IPS DF 19.7 (cell line): ENCODE measurements around the gene EPHB4.
A peak's percentile ranks its signal among the peaks of the same experiment; 100 is the strongest.
"Not testable (repeated sequence)": the region's sequence is repeated elsewhere in the genome, so short reads cannot be mapped to it uniquely, and the experiment has no call there.

Experiments used
- DNase-seq: peaks from one replicate; pipeline ENCODE4 v3.0.0-alpha.2; 2013; ENCODE audit warnings: low read depth, low spot score

EPHB4 gene

DNA sequence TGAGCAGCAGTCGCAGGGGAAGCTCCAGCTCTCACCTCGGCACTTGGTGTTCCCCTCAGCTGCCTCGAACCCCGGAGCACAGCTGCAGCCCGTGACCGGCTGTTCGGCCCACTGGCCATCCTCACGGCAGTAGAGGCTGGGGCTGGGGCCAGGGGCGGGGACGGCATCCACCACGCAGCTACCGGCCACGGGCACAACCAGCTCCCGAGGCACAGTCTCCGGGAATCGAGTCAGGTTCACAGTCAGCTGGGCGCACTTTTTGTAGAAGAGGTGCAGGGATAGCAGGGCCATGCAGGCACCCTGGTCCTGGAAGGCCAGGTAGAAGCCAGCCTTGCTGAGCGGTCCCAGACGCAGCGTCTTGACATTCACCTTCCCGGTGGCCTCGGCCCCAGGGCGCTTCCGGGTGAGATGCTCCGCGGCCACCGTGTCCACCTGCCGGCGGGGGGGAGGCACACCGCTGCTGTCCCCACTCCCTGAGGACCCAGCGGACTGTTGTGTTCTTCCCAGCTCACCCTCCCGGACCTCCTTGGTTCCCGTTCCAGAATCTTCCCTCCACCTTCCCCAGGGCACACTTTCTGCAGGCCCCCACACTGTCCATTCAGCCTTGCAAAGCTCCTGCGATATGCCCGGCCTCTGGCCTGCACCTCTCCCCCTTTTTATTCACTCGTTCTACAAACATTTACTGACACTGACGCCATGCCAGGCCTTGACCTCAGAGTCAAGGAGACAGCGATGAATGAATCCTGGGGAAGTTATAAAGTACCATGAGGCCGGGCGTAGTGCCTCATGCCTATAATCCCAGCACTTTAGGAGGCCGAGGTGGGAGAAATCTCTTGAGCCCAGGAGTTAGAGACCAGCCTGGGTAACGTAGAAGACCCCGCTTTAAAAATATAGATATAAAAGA, 4.8 kb downstream of the EPHB4 start:
- no peak for DNase-seq

DNA sequence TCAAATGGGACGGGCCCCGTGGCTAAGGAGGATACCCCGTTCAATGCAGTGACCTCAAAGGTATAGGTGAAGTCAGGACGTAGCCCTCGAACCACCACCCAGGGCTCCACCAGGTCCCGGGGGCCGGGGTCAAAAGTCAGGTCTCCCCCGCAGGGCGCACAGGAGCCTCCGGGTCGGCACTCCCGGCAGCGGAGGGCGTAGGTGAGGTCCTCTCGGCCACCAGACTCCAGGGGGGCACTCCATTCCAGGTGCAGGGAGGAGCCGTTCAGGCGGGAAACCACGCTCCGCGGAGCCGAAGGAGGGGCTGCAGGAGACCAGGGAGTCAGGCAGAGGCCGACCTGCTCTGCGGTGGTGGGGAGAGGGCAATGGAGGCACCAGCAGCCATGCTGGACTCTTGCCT, 7.7 kb downstream of the EPHB4 start:
- DNase-seq, result no peak

DNA sequence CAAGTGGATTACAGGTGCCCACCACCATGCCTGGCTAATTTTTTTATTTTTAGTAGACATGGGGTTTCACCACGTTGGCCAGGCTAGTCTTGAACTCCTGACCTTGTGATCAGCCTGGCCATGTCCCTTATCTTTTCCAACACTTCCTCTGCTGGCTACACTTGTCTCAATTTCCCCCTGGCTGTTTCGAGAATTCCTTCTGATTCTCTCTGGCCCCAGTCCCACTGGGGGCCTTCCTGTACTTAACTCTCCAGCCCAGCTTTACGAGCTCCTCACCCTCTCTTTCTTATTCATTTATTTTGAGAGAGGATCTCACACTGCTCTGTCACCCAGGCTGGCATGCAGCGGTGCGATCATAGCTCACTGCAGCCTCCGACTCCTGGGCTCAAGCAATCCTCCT, 8.5 kb downstream of the EPHB4 start:
- no peak for DNase-seq

DNA sequence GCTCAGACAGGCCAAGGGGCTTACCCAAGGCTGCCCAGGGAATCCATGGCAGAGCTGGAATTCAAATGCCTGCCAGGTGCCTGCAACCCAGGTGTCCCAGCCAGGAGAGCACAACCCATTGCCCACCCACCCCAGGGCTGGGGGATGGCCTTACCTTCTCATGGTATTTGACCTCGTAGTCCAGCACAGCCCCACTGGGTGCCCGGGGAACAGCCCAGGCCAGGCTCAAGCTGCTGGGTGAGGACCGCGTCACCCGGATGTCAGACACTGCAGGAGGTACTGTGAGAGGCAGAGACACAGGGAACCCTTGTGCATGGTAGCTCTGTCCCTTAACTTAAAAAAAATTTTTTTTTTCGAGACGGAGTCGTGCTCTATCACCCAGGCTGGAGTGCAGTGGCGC, 9.0 kb downstream of the EPHB4 start:
- DNase-seq, result no peak

DNA sequence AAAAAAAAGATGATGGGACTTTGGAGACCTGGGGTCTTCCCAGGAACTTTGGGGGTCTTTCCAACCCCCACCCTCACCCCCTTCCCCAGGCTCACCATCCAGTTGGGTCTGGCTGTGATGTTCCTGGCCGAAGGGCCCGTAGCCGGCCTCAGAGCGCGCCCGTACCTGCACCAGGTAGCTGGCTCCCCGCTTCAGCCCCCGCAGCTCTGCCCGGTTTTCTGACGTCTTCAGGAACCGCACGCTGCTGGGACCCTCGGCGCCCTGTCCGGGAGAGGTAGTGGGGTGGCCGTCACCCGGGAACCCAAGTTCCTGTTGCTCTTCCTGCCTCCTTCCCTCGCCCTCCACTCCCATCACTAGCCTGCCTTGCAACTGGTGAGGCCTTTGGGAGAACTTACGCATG, 10.2 kb downstream of the EPHB4 start:
- DNase-seq, result no peak

DNA sequence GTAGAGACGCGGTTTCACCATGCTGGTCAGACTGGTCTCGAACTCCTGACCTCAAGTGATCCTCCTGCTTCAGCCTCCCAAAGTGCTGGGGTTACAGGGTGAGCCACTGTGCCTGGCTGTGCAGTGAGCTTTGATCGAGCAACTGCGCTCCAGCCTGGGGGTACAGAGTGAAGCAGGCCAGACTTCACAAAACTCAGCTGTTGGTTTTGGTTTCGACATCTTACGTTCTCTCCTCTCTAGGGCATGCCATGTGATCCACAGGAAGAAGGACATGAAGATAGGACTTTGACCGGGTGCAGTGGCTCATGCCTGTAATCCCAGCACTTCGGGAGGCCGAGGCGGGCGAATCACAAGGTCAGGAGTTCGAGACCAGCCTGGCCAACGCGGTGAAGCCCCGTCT, 10.8 kb downstream of the EPHB4 start:
- DNase-seq, result not testable (repeated sequence)

DNA sequence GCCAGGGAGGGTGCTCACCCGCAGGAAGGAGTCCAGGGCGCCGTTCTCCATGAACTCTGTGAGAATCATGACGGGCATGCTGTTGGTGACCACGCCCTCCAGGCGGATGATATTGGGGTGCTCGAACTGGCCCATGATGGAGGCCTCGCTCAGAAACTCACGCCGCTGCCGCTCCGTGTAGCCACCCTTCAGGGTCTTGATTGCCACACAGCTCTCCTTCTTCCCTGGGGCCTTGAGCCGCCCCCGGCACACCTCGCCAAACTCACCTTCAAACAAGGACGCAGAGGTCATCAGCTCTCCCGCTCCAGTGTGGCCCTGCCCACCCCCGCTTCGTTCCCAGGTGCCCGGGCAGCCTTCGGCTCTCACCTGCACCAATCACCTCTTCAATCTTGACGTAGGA, 14.6 kb downstream of the EPHB4 start:
- DNase-seq, result no peak

DNA sequence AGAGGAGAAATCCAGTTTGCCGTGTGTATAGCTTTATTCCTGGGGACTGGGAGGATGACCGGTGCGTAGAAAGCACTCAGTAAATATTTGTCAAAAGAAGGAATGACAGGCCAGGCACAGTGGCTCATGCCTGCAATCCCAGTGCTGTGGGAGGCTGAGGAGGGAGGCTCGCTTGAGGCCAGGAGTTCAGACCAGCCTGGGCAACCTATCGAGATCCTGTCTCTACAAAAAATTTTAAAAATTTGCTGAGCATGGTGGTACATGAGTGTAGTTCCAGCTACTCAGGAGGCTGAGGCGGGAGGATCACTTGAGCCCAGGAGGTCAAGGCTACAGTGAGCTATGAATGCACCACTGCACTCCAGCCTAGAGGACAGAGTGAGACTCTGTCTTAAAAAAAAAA, 15.8 kb downstream of the EPHB4 start:
- no peak for DNase-seq

DNA sequence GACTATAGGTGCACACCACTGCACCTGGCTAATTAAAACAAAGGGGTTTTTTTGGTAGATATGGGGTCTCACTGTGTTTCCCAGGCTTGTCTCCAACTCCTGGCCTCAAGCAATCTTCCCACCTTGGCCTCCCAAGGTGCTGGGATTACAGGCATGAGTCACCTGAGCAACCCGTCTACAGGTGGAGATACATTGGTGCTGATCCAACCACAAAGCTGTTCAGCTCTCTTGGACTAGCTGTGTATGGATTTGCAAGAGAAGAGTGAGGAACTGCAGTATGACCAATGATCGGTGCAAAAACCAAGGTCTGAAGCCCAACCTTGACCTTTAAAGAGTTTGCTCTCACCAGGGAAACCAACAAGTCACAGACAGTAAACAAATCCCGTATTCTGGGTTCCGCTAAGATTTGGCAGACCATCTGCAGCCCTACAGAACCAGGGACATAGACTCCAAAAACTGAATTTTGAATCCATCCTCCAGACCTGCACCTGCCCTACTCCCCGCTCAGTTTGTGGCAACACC, 18.9 kb downstream of the EPHB4 start:
- no peak for DNase-seq

DNA sequence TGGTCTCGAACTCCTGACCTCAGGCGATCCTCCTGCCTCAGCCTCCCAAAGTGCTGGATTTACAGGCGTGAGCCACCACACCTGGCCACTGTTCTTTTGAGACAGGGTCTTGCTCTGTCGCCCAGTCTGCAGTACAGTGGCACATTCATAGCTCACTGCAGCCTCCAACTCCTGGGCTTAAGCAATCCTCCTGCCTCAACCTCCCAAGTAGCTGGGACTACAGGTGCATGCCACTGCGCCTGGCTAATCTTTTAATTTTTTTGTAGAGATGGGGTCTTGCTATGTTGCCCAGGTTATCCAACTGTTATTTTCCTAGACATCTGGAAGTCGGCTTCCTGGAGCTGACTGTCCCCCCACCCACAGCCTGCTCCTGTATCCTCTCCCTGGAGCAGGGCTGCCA, 20.4 kb downstream of the EPHB4 start:
- DNase-seq, result not testable (repeated sequence)

DNA sequence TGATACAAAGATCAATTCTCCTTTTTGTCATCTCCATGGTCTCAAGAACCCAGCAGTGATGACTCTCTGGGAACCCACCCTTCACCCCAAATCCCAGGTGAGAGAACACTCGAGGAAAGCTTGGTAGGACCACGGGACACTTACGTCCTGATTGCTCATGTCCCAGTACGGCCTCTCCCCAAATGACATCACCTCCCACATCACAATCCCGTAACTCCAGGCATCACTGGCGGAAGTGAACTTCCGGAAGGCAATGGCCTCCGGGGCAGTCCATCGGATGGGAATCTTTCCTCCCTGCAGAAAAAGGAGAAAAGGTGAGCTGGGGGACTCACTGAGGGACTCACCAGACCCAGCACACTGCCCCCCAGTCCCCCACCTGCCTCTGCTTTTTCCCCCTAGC, 21.0 kb downstream of the EPHB4 start:
- no peak for DNase-seq

DNA sequence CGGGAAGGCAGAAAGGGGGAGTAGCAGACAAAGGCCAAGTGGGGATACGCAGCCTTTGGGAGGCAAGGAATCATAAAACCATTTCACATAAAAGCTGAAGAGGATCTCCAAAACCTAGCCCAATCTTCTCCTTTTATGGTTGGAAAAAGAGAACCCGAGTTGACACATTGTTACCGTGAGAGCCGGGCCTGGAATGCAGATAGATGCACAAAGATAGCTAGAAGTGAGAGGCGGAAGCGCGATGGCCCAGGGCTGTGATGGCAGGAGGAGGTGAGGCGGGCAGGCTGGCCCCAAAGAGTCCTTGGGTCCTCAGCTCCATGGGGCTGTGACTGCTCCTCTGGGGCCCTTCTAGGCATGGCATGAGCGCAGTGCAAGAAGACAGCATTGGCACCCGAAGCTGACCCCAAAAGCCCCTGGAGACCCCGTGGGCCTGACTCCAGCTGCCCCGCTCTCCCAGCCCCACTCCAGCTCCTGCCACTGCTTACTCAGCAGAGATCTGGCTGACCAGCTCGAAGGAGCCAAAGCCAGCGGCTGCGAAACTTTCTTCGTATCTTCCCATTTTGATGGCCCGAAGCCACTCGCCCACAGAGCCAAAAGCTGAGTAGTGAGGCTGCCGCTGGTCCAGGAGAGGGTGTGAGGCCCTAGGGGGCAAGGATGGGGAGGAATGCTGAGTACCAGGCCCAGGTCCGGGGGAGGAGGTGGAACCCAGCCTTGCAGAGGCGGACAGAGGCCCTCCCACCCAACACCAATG, 22.5 kb downstream of the EPHB4 start:
- no peak for DNase-seq

DNA sequence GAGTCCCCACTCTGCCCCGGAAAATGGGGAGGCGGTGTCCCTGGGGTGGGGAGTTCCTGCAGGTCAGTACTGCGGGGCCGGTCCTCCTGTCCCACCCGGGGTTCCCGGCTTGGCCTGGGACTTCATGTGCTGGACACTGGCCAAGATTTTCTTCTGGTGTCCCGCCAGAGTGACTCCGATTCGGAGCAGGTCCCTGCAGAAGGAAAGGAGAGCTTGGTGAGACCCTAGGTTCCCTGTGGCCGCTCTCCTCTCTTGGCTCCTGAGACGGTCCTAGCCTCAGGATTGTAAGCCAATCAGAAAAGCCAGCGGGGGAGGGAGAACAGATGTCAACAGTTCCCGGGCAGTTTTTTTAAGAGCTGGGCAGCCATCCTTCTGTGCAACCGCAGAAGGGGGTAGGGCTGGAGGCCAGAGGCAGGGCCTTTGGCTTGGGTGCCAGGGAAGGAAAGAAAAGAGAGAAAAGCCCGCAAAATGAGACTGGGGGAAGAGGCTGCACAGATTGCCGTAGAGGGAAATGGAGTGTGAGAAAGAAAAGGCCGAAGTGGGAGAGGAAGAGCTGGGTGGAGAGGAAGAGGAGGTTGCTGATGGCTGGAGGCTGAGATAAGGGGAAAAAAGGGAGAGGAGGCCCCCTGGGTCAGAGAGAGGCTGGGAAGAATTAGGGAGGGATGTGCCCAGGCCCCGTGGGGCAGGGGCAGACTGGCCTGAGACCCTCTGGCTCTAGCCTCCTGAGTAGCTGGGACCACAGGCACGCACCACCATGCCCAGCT, 23.7 kb downstream of the EPHB4 start:
- DNase-seq, result no peak

DNA sequence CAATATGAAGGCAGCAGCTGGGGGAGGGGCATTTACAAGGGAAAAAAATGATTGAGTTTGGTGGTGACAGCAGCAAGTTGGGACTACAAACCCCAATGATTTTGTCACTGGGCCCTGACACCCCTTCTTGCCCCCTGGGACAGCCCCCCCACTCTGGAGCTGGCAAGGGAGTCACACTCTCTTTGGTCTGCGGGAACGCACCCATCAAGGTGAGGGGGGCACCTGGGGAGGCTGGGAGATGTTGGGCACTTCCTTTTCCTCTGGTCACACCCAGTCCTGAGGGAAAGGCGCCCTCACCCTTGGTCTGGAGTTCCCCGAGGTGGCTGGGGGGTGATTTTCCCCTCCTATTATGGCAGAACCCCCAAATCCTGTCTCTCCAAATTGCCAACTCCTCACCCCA, 24.4 kb downstream of the EPHB4 start:
- no peak for DNase-seq

DNA sequence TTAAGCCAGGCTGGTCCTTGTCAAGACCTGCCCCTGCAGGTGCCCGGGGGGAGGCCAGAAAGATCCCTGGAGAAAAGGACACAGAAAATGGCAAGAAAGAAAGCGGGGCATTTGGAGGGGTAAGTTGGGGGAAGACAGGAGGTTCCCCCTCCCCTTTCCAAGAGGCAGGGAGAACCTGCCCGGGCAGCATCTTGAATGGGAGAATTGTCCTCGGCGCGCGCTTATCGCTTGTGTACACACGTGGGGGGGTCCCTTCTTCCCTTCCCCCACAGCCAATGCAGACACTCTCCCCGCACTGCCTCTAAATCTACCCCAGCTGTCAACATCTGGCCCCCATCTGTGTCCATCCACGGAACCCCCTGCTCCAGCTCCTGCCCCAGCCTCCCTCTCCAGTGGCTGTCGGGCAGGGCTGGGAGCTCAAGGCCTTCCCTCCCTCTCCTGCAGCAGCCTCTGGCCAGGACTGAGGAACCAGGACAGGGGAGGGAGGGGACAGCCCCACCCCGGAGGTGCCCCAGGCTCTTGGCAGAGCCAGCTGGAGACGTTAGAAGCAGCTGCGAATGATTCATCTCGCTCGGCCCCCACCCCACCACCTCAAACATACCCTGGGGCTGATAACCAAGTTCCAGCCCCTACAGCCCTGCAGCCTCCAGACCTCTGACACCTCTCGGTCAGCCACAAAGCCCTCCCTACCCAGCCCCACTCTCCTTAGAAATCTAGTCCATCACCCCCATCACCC, 25.3 kb downstream of the EPHB4 start:
- no peak for DNase-seq

DNA sequence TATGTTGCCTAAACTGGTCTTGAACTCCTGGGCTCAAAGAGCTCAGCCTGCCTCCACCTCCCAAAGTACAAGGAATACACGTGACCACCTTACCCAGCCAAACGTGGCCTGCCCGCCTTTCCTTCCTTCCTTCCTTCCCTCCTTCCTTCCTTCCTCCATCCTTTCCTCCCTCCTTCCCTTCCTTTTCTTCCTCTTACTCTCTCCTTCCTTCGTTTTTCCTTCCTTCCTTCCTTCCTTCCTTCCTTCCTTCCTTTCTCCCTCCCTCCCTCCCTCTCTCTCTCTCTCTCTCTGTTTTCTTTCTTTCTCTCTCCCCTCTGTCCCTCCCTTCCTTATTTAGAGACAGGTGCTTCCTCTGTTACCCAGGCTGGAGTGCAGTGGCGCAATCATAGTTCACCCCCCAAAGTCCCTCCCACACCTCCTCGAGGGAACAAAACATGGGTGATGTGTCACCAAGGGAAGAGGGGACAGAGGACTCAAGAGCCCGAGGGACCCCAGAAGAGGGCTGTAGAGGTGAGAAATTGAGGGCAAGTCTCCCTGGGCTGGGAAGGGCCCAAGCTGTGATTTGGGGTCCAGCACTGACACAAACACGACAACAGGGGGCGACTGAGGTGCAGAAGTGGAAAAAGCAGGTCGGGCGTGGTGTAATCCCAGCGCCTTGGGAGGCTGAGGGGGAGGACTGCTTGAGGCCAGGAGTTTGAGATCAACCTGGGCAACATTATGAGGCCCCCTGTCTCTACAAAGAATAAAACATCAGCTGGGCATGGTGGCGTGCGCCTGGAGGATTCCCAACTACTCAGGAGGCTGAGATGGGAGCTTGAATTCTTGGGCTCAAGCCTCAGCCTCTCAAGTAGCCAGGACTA, 28.1 kb downstream of the EPHB4 start:
- DNase-seq, result no peak

DNA sequence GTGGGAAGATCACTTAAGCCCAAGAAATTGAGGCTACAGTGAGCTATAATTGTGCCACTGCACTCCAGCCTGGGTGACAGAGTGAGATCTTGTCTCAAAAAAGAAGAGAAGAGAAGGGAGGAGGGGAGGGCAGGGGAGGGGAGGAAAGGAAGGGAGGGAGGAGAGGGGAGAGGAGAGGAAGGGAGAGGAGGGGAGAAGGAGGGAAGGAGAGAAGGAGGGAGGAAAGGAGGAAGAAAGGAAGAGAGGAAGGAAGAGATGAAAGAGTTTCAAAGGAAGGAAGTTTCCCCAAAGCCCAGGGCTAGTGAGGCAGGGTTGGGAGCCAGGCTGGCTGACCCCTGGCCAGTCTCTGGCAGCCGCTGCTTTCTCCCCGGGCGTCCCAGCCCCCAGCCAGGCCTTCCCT, 32.6 kb downstream of the EPHB4 start:
- DNase-seq, result no peak

DNA sequence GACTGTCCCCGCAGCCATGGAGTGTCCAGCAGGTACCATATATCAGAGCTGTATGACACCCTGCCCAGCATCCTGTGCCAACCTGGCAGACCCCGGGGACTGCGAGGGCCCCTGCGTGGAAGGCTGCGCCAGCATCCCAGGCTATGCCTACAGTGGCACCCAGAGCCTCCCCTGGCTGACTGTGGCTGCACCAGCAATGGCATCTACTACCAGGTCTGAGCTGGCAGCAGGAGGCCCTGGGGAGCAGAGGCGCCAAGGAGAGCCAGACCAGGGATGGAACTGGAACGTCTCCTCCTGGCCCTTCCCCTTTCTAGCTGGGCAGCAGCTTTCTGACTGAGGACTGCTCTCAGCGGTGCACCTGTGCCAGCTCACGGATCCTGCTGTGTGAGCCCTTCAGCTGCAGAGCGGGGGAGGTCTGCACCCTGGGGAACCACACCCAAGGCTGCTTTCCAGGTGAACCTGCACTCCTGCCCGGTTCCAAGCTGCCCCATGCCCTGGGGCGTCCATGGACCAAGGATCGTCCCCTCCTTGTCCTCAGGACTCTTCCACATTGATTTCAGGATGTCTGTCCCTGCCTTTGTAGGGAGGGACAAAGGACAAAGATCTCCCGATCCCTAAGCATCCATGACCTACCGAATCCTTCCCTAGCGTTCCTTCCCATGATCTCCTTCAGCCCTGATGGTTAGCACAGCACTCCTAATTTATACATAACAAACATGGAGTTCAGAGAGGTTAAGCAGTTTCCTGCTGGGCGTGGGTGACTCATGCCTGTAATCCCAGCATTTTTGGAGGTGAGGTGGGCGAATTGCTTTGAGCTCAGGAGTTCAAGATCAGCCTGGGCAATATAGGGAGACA, 33.3 kb downstream of the EPHB4 start:
- peak; percentile 60 for DNase-seq

DNA sequence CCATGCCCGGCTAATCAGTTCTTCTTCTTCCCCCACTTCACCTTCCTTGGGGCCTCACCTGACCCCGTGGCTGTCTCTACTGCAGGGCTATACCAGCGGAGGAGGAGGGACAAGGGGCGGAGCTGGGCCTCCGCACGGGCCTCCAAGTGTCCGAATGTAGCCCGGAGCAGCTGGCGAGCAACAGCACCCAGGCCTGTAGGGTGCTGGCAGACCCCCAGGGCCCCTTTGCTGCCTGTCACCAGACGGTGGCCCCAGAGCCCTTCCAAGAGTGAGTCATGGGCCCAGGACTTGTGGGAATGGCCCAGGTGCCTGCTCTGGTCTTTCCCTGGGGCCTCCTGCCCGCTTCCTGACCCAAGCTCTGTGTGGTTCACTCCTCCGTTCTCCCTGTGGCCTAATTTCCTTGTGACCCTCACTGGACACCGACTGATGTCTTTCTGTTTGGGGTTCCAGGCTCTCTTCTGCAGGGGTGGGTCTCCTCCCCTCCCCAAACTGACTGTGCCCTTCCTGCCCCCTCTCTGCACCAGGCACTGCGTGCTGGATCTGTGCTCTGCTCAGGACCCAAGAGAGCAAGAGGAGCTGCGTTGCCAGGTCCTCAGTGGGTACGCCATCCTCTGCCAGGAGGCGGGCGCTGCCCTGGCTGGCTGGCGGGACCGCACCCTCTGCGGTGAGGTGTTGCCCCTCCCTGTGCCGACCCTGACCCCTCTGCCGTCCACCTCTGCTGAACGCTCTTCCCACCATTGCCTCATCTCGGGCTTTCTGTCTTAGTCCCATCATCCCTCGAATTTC, 35.2 kb downstream of the EPHB4 start:
- DNase-seq, result no peak
